H1 (cell line): ENCODE results near the gene ATP5F1E. TPM values are rescaled to one million over a fixed set of nuclear protein-coding genes. Genes with fewer than 3 reads are reported as not detected.
A peak's percentile ranks its signal among the peaks of the same experiment; 100 is the strongest.

Source experiments
- CTCF ChIA-PET: fragments of 300-600 bp; sonication (Branson Sonifier 250); formaldehyde crosslinking; loops from one replicate; lab custom pipeline; 2021; ENCODE audit not compliant: partially characterized antibody; lab: Charles Lee
- POLR2A ChIA-PET: fragments of 300-600 bp; sonication (Branson Sonifier 250); formaldehyde crosslinking; loops from one replicate; lab custom pipeline; 2021; ENCODE audit warnings: inconsistent platforms; ENCODE audit not compliant: partially characterized antibody; lab: Charles Lee
- DNase-seq, 2 experiments: peaks; one replicate each; pipeline versions ENCODE4 v3.0.0 to v3.0.0-alpha.2; 2010 to 2022; ENCODE audit warnings: low spot score in 2 of 2, low read depth in 1 of 2, mixed read lengths in 1 of 2
- FAIRE-seq: peaks from 2 replicates; lab custom pipeline; 2011; peaks lifted over from hg19 to GRCh38; lab: Jason Lieb, UNC
- H2AFZ ChIP-seq: 2 replicates; pipeline ENCODE4 v1.8.1; 2012; ENCODE audit warnings: low read length, inconsistent platforms
- H2AK5ac ChIP-seq: 2 replicates; pipeline ENCODE4 v1.6.1; 2013; ENCODE audit warnings: low read depth, low read length
- H2BK120ac ChIP-seq: replicated peaks from 2 replicates; pipeline ENCODE3; 2013; ENCODE audit warnings: low read depth, low read length, inconsistent platforms
- H2BK12ac ChIP-seq: 2 replicates; pipeline ENCODE4 v1.6.1; 2013; ENCODE audit warnings: low read depth, low read length
- H2BK15ac ChIP-seq: 2 replicates; pipeline ENCODE4 v1.6.1; 2013; ENCODE audit warnings: low read length
- H2BK20ac ChIP-seq: 2 replicates; pipeline ENCODE4 v1.6.1; 2013; ENCODE audit warnings: low read length
- H2BK5ac ChIP-seq: 2 replicates; pipeline ENCODE4 v1.6.1; 2013; ENCODE audit warnings: low read depth, low read length
- H3K14ac ChIP-seq: 2 replicates; pipeline ENCODE4 v1.6.1; 2013; ENCODE audit warnings: inconsistent platforms; ENCODE audit not compliant: insufficient read length
- H3K18ac ChIP-seq: 2 replicates; pipeline ENCODE4 v1.6.1; 2013; ENCODE audit warnings: low read length; ENCODE audit errors: extremely low read depth
- H3K23ac ChIP-seq: 2 replicates; pipeline ENCODE4 v1.6.1; 2013; ENCODE audit warnings: inconsistent platforms; ENCODE audit not compliant: insufficient read length
- H3K23me2 ChIP-seq: 2 replicates; pipeline ENCODE4 v1.6.1; 2013; ENCODE audit warnings: low read depth, low read length
- H3K27ac ChIP-seq: 2 replicates; pipeline ENCODE4 v1.6.1; 2011; ENCODE audit warnings: low read depth, low read length, inconsistent platforms
- H3K27me3 ChIP-seq, 4 experiments: replicated peaks in 1 of 4; 1 replicate in 1 of 4; 2 replicates in 3 of 4; pipeline versions ENCODE4 v1.6.1 to v1.8.1; 2011 to 2013; ENCODE audit warnings: low read length in 3 of 4, mild to moderate bottlenecking in 3 of 4, inconsistent platforms in 2 of 4, mixed read lengths in 2 of 4, moderate library complexity in 1 of 4; ENCODE audit not compliant: control insufficient read depth in 3 of 4, insufficient read depth in 3 of 4; ENCODE audit errors: extremely low read depth in 1 of 4
- H3K36me3 ChIP-seq, 4 experiments: 2 replicates each; pipeline versions ENCODE4 v1.6.1 to v1.8.1; 2011 to 2013; ENCODE audit warnings: mild to moderate bottlenecking in 4 of 4, low read length in 3 of 4, moderate library complexity in 2 of 4, control low read depth in 1 of 4, inconsistent platforms in 1 of 4; ENCODE audit not compliant: insufficient read depth in 4 of 4, control insufficient read depth in 2 of 4
- H3K4ac ChIP-seq: replicated peaks from 2 replicates; pipeline ENCODE3; 2013; ENCODE audit warnings: low read length, low read depth, mixed read lengths, inconsistent platforms; ENCODE audit not compliant: insufficient read length
- H3K4me1 ChIP-seq, 4 experiments: replicated peaks in 1 of 4; 1 replicate in 1 of 4; 2 replicates in 3 of 4; pipeline versions ENCODE4 v1.6.1 to v1.8.1; 2011 to 2013; ENCODE audit warnings: low read length in 3 of 4, inconsistent platforms in 2 of 4, mixed read lengths in 1 of 4; ENCODE audit not compliant: insufficient read depth in 4 of 4, control insufficient read depth in 3 of 4
- H3K4me2 ChIP-seq, 2 experiments: 2 replicates each; pipeline versions ENCODE4 v1.6.1 to v1.8.1; 2011 to 2013; ENCODE audit warnings: low read depth in 2 of 2, low read length in 2 of 2, control low read depth in 1 of 2, inconsistent platforms in 1 of 2, mild to moderate bottlenecking in 1 of 2; ENCODE audit not compliant: insufficient read depth in 1 of 2
- H3K4me3 ChIP-seq, 4 experiments: fragments of 200-600, 300-600 bp in 1 of 4; sonication (generic), shearing (Covaris generic), sonication (Bioruptor Twin) in 1 of 4; 2 replicates each; pipeline versions ENCODE4 v1.5.1 to v1.8.1; 2011 to 2016; ENCODE audit warnings: low read length in 4 of 4, low read depth in 3 of 4, control low read depth in 2 of 4, inconsistent platforms in 2 of 4, mild to moderate bottlenecking in 2 of 4, mixed read lengths in 1 of 4, moderate library complexity in 1 of 4; ENCODE audit not compliant: insufficient read depth in 2 of 4; ENCODE audit errors: extremely low read depth in 1 of 4
- H3K56ac ChIP-seq: replicated peaks from 2 replicates; pipeline ENCODE3; 2013; ENCODE audit warnings: low read depth, mild to moderate bottlenecking, mixed read lengths, low read length, inconsistent platforms; ENCODE audit not compliant: insufficient read length
- H3K79me1 ChIP-seq: 2 replicates; pipeline ENCODE4 v1.6.1; 2013; ENCODE audit warnings: low read depth, low read length, control low read depth
- H3K79me2 ChIP-seq, 2 experiments: 2 replicates each; pipeline versions ENCODE4 v1.6.1 to v1.8.1; 2012 to 2013; ENCODE audit warnings: low read length in 2 of 2, mild to moderate bottlenecking in 2 of 2, inconsistent platforms in 1 of 2; ENCODE audit not compliant: insufficient read depth in 2 of 2, control insufficient read depth in 1 of 2
- H3K9ac ChIP-seq, 4 experiments: replicated peaks in 1 of 4; 1 replicate in 1 of 4; 2 replicates in 3 of 4; pipeline versions ENCODE4 v1.6.1 to v1.8.1; 2011 to 2013; ENCODE audit warnings: low read depth in 3 of 4, low read length in 3 of 4, control low read depth in 2 of 4, mild to moderate bottlenecking in 2 of 4, moderate library complexity in 2 of 4, inconsistent platforms in 1 of 4; ENCODE audit errors: extremely low read depth in 1 of 4
- H3K9me3 ChIP-seq, 2 experiments: 2 replicates each; pipeline versions ENCODE4 v1.6.1 to v1.8.1; 2012 to 2013; ENCODE audit warnings: mild to moderate bottlenecking in 2 of 2, moderate library complexity in 2 of 2, control low read depth in 1 of 2, inconsistent platforms in 1 of 2, low read depth in 1 of 2, low read length in 1 of 2, mixed read lengths in 1 of 2; ENCODE audit not compliant: insufficient read depth in 2 of 2
- H4K20me1 ChIP-seq, 2 experiments: replicated peaks in 1 of 2; 2 replicates each; pipeline versions ENCODE3 to v1.8.1; 2011 to 2013; ENCODE audit warnings: inconsistent platforms in 2 of 2, low read length in 2 of 2, mild to moderate bottlenecking in 1 of 2; ENCODE audit not compliant: insufficient read depth in 2 of 2, control insufficient read depth in 1 of 2
- H4K5ac ChIP-seq: 2 replicates; pipeline ENCODE4 v1.6.1; 2013; ENCODE audit warnings: low read length, low read depth, mixed read lengths, inconsistent platforms; ENCODE audit not compliant: insufficient read length
- H4K8ac ChIP-seq: 2 replicates; pipeline ENCODE4 v1.8.0; 2013; ENCODE audit warnings: mild to moderate bottlenecking, moderate library complexity, low read length, inconsistent platforms; ENCODE audit not compliant: insufficient read depth; ENCODE audit errors: extremely low read depth
- H4K91ac ChIP-seq: replicated peaks from 2 replicates; pipeline ENCODE3; 2013; ENCODE audit warnings: low read length, mixed read lengths, inconsistent platforms; ENCODE audit not compliant: insufficient read length
- CHD2 ChIP-seq: IDR thresholded peaks from 2 replicates; pipeline ENCODE4 v1.6.1; 2012; ENCODE audit warnings: low read length, improper control_type of control experiment
- E2F6 ChIP-seq: IDR thresholded peaks from 2 replicates; pipeline ENCODE4 v1.6.1; 2012; ENCODE audit warnings: inconsistent platforms
- EGR1 ChIP-seq: IDR thresholded peaks from 2 replicates; pipeline ENCODE4 v1.6.1; 2011; ENCODE audit warnings: low read depth, low read length, borderline replicate concordance
- EP300 ChIP-seq, 2 experiments: IDR thresholded peaks; 1 replicate in 1 of 2; 2 replicates in 1 of 2; pipeline ENCODE4 v1.6.1; 2011 to 2012; ENCODE audit warnings: low read depth in 2 of 2, low read length in 2 of 2, mild to moderate bottlenecking in 2 of 2, borderline replicate concordance in 1 of 2, inconsistent platforms in 1 of 2, moderate library complexity in 1 of 2
- NRF1 ChIP-seq: IDR thresholded peaks from 2 replicates; pipeline ENCODE4 v1.6.1; 2011; ENCODE audit warnings: mild to moderate bottlenecking, low read depth, low read length, improper control_type of control experiment
- PHF8 ChIP-seq: fragments of 200-600 bp; sonication (generic); conservative IDR thresholded peaks from 2 replicates; pipeline ENCODE4 v1.7.1; 2012; ENCODE audit warnings: low read depth, mild to moderate bottlenecking, inconsistent platforms, low read length, moderate library complexity
- POLR2A ChIP-seq, 2 experiments: IDR thresholded peaks; 1 replicate in 1 of 2; 2 replicates in 1 of 2; pipeline ENCODE4 v1.6.1; 2011; ENCODE audit warnings: low read depth in 2 of 2, low read length in 2 of 2, mild to moderate bottlenecking in 2 of 2; ENCODE audit errors: control extremely low read depth in 1 of 2
- TAF1 ChIP-seq: IDR thresholded peaks from 2 replicates; pipeline ENCODE4 v1.6.1; 2011; ENCODE audit warnings: mild to moderate bottlenecking, low read depth, low read length
- TAF7 ChIP-seq: optimal IDR thresholded peaks from 2 replicates; pipeline ENCODE3; 2011; ENCODE audit warnings: low read depth, mild to moderate bottlenecking, inconsistent platforms, low read length, moderate library complexity, borderline replicate concordance
- TBP ChIP-seq: IDR thresholded peaks from 2 replicates; pipeline ENCODE4 v1.6.1; 2011; ENCODE audit warnings: low read depth, low read length, improper control_type of control experiment
- WGBS, 2 experiments: shearing (Covaris generic) in 1 of 2; methylation state at CpG; one replicate each; pipeline versions ENCODE4 v1.1.6 to v1.1.7; 2013 to 2015; ENCODE audit warnings: low lambda C conversion rate in 2 of 2, mixed read lengths in 2 of 2, inconsistent platforms in 1 of 2, low coverage in 1 of 2, missing lambda C conversion rate in 1 of 2; ENCODE audit not compliant: insufficient replicate concordance in 2 of 2, insufficient coverage in 1 of 2, insufficient read length in 1 of 2; ENCODE audit errors: extremely low coverage in 1 of 2, missing lambda C conversion rate in 1 of 2; 5-methylcytosine and 5-hydroxymethylcytosine counted together
- polyA plus RNA-seq, 7 experiments: library from polyadenylated mRNA; depleted of rRNA in 3 of 7; stranded (reverse) in 5 of 7; unstranded in 2 of 7; fragments of >200 nt in 5 of 7; fragments of 200-250 nt in 2 of 7; gene quantifications; 1 replicate in 5 of 7; 2 replicates in 1 of 7; 4 replicates in 1 of 7; pipeline versions ENCODE4 v1.2.1 to v1.2.3, GENCODE V29; 2011 to 2013; ENCODE audit warnings: missing spikeins in 2 of 7, mixed read lengths in 2 of 7
- total RNA-seq: library from RNA; stranded (reverse); fragmentation: NEBNext Ultra II Directional; extraction: Animal tissue kit (Norgen Biotek cat#: 25700); gene quantifications from 2 replicates; pipeline ENCODE4 v1.2.1, GENCODE V29; 2021

Gene ATP5F1E
- total and polyA plus RNA-seq, 2 of the 8 experiments (the other 6 are each of a cell fraction or from before 2014, with no cell fraction given), result 15.7 to 47.8 TPM

DNA sequence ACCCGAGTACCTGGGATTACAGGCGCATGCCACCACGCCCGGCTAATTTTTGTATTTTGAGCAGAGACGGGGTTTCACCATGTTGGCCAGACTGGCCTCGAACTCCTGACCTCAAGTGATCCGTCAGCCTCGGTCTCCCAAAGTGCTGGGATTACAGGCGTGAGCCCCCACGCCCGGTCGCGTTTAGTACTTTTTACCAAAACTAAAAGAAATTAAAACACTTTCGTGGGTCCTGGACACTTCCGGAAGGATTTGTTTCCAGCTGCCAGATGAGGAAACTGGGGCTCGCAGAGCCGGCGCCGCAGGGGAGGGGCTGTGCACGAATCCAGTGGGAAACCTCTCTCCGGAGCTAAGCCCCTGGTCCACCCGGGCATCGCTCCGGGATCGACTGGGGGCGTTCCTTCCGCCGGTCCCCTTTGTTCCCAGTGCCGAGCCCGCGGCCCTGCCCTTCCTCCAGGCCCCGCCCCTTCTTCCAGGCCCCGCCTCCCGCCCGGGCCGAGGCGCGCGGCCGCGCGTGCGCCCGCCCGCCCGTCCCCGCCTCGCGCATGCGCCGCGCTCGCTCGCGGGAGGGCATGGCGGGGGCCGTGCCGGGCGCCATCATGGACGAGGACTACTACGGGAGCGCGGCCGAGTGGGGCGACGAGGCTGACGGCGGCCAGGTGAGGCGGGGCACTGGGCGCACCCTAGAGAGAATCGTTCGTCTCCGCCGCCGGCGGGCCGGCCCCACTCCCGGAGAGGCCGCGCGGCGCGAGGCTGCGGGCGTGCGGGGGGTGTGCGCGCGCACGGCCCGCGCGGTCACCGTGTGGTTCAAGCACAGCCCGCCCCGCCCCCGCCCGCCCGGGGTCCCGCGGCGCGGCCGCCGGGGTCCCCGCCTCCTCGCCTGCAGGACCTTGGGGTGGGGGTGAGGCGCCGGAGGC is 51.2 kb downstream of the ATP5F1E start, which contains the start of gene NELFCD:
Gene NELFCD (plus strand): TSS at position 546 of the 917 bp plus-strand sequence. CDS start 54 bp downstream, at position 600.
- H3K27ac ChIP-seq, result peak within 1 kb of the TSS; percentile 97; the same call in 1 of the 2 replicates
- H4K5ac ChIP-seq, result peak within 1 kb of the TSS; percentile 89
- ChIA-PET POLR2A (interaction anchor here (0.6 to 2.3 kb wide), 11 partner anchors 8 to 92 kb away, joined by 3 to 11 read pairs (median 4); partner anchors contain the start of genes ATP5F1E and TUBB1), CTCF (interaction anchor here (0.9 to 1.1 kb wide), 3 partner anchors 27 to 227 kb away, joined by 3 read pairs; no protein-coding TSS in a partner anchor)
- H2BK20ac ChIP-seq, result no peak within 1 kb of the TSS
- H3K27me3 ChIP-seq, result no peaks in the 10 kb centered on the region
- no peaks in the 10 kb centered on the region; the same call in 1 of the 2 replicates for H3K23me2 ChIP-seq
- 30% methylated on average over 30 of the region's 109 CpGs; no CpG with 5 or more reads in 1 of the 2 experiments for WGBS, 2 experiments
- peak within 1 kb of the TSS; percentile 87 for H3K18ac ChIP-seq
- DNase-seq (peak; percentile 72 to 96), FAIRE-seq (no peak)
- no peak within 1 kb of the TSS for H2AK5ac ChIP-seq
- peak within 1 kb of the TSS; percentile 89 for H4K91ac ChIP-seq
- no peak within 1 kb of the TSS for H3K14ac ChIP-seq
- no peak within 1 kb of the TSS for H3K23ac ChIP-seq
- H3K9me3 ChIP-seq, result no peaks in the 10 kb centered on the region
- peaks cover 18% of the 10 kb centered on the region for H3K79me1 ChIP-seq
- H3K4me3 ChIP-seq, result peak within 1 kb of the TSS; percentile 67 to 94 (median 78)
- H2BK15ac ChIP-seq, result 0 out of 2 replicates have a peak within 1 kb of the TSS, but pooled peaks have one; percentile 16
- peak within 1 kb of the TSS; percentile 89 to 97 for H3K4me2 ChIP-seq
- H4K8ac ChIP-seq, result peak within 1 kb of the TSS; percentile 99
- peaks cover 0 to 3% (median 0%) of the 10 kb centered on the region in 4 experiments; a peak in 2 of 7 replicates for H3K4me1 ChIP-seq
- peak within 1 kb of the TSS; percentile 92 for H3K56ac ChIP-seq
- H2BK120ac ChIP-seq, result no peak within 1 kb of the TSS
- H2AFZ ChIP-seq, result no peak within 1 kb of the TSS; the same call in 1 of the 2 replicates
- H3K36me3 ChIP-seq, result peaks cover 0 to 2% (median 0%) of the 10 kb centered on the region in 4 experiments; a peak in 1 of 8 replicates
- peak within 1 kb of the TSS; percentile 68; the same call in 1 of the 2 replicates for H2BK12ac ChIP-seq
- peak within 1 kb of the TSS; percentile 90 to 99 (median 94) for H3K9ac ChIP-seq
- H3K79me2 ChIP-seq, result peaks cover 4 to 43% of the 10 kb centered on the region in 2 experiments
- peaks cover 4 to 6% of the 10 kb centered on the region in 2 experiments for H4K20me1 ChIP-seq
- no peak within 1 kb of the TSS for H3K4ac ChIP-seq
- peak within 1 kb of the TSS; percentile 44; the same call in 1 of the 2 replicates for H2BK5ac ChIP-seq
- TF ChIP-seq TAF1 (peak; percentile 76), EP300 (IDR thresholded peaks at IDR 0.05; ENCODE audit: borderline replicate concordance in 1 of 2, low read depth in 2 of 2, low read length in 2 of 2) (no peak), CHD2 (no peak), TAF7 (no peak), TBP (peak; percentile 59; the same call in 1 of the 2 replicates), EGR1 (peak; percentile 6; the same call in 1 of the 2 replicates), NRF1 (peak; percentile 67), POLR2A (IDR thresholded peaks at IDR 0.05; ENCODE audit: control extremely low read depth in 1 of 2, low read depth in 2 of 2, low read length in 2 of 2) (peak; percentile 85 to 88), PHF8 (peak; percentile 99), E2F6 (peak; percentile 57; the same call in 1 of the 2 replicates)
